ENCODE measurements around the gene EVI2A. TPM values are rescaled to one million over a fixed set of nuclear protein-coding genes. Genes with fewer than 3 reads are reported as not detected.
A peak's percentile ranks its signal among the peaks of the same experiment; 100 is the strongest.
"Not testable (repeated sequence)": the region's sequence is repeated elsewhere in the genome, so short reads cannot be mapped to it uniquely, and the experiment has no call there.

EVI2A gene
- total RNA-seq, 1 donor from 2014 or later = 7.5 TPM

DNA sequence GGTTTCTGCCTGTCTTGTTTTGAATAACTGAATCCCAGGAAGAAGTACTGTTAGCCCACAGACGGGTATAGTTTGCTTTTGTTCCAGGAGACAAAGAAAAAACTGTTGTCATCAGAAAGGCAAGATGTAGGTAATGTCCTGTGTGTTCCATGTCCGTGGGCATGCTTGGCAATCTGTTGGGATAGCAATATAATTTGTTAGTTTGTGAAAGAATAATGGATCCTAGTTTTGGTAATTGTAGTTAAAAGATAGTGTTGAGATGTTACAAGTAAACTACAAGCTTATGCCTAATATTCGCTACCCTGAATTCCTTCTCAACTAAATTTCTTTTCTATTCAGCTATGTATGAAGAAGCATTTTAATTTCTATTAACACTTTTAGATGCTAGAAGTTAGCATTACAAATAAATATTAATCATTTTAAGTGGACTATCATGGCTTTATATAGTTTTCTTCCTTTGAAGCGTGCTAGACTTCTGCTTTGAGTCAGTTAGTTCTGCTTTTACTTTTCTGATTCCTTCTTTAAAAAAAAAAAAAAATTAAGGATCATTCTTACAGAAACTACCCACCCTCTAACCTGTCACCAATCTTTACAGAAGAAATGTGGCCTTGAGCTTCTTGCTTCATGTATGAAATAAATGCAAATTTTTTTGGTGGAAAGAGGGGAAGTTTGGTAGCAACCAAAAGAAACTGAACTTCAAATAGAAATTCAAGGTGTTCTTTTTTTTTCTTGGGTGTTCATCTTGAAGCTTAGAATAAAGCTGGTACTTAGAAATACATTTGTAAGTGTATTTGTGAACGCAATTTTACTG lies 2.4 kb downstream of the EVI2A start:
- TF ChIP-seq, protein P1, sequence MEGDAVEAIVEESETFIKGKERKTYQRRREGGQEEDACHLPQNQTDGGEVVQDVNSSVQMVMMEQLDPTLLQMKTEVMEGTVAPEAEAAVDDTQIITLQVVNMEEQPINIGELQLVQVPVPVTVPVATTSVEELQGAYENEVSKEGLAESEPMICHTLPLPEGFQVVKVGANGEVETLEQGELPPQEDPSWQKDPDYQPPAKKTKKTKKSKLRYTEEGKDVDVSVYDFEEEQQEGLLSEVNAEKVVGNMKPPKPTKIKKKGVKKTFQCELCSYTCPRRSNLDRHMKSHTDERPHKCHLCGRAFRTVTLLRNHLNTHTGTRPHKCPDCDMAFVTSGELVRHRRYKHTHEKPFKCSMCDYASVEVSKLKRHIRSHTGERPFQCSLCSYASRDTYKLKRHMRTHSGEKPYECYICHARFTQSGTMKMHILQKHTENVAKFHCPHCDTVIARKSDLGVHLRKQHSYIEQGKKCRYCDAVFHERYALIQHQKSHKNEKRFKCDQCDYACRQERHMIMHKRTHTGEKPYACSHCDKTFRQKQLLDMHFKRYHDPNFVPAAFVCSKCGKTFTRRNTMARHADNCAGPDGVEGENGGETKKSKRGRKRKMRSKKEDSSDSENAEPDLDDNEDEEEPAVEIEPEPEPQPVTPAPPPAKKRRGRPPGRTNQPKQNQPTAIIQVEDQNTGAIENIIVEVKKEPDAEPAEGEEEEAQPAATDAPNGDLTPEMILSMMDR (IDR thresholded peaks at IDR 0.05) = no peak
- no peaks in the 10 kb centered on the region for H3K9me3 ChIP-seq
- H3K27ac ChIP-seq = peak overlapping the region; percentile 35 to 64
- H3K27me3 ChIP-seq = no peaks in the 10 kb centered on the region
- DNase-seq (ENCODE audit: low spot score in 2 of 2) = no peak
- no peaks in the 10 kb centered on the region for H3K4me1 ChIP-seq
- no peaks in the 10 kb centered on the region for H3K36me3 ChIP-seq
- intact Hi-C loops (cut with DNase I) = no loop called here
- peak overlapping the region in 1 of 2 donors; percentile 38 for H3K4me3 ChIP-seq

- TF ChIP-seq, protein P1 (IDR thresholded peaks at IDR 0.05) = no peak
- no peaks in the 10 kb centered on the region for H3K9me3 ChIP-seq
- H3K4me3 ChIP-seq = peak overlapping the region in 1 of 2 donors; percentile 38
- no peaks in the 10 kb centered on the region for H3K27me3 ChIP-seq
- peak overlapping the region; percentile 35 to 64 for H3K27ac ChIP-seq
- no peaks in the 10 kb centered on the region for H3K36me3 ChIP-seq
- intact Hi-C loops (cut with DNase I) = no loop called here
- DNase-seq (ENCODE audit: low spot score in 2 of 2) = peak in 1 of 2 donors; percentile 76
- no peaks in the 10 kb centered on the region for H3K4me1 ChIP-seq
Observed at GRCh38 chr17:31318298-31318801, 3.1 kb downstream of the EVI2A start.

GRCh38 chr17:31314782-31315100 lies 6.7 kb downstream of the EVI2A start:
- TF ChIP-seq, protein P1 (IDR thresholded peaks at IDR 0.05) = no peak
- no peaks in the 10 kb centered on the region for H3K36me3 ChIP-seq
- no peaks in the 10 kb centered on the region for H3K9me3 ChIP-seq
- intact Hi-C loops (cut with DNase I) = no loop called here
- no peaks in the 10 kb centered on the region for H3K4me1 ChIP-seq
- no peaks in the 10 kb centered on the region for H3K27me3 ChIP-seq
- DNase-seq (ENCODE audit: low spot score in 2 of 2) = no peak
- no peak overlapping the region for H3K4me3 ChIP-seq
- H3K27ac ChIP-seq = peak overlapping the region in 1 of 2 donors; percentile 45

GRCh38 chr17:31313982-31314781 lies 7.2 kb downstream of the EVI2A start, which contains the start of gene EVI2B:
Gene EVI2B, minus strand, starts transcription at chr17:31314054. Its CDS starts 8,445 bp downstream, at chr17:31305609.
- TF ChIP-seq, protein P1 (IDR thresholded peaks at IDR 0.05) = no peak
- no peaks in the 10 kb centered on the region for H3K9me3 ChIP-seq
- H3K4me3 ChIP-seq = peak within 1 kb of the TSS in 1 of 2 donors; percentile 47
- H3K4me1 ChIP-seq = no peaks in the 10 kb centered on the region
- no peaks in the 10 kb centered on the region for H3K36me3 ChIP-seq
- H3K27me3 ChIP-seq = no peaks in the 10 kb centered on the region
- H3K27ac ChIP-seq = peak within 1 kb of the TSS in 1 of 2 donors; percentile 45
- no peak for DNase-seq (ENCODE audit: low spot score in 2 of 2)
- intact Hi-C loops (cut with DNase I) = no loop called here

- intact Hi-C loops (cut with DNase I) = not testable (repeated sequence)
Observed at GRCh38 chr17:31312223-31312622, 9.2 kb downstream of the EVI2A start.

GRCh38 chr17:31311526-31311925 lies 9.9 kb downstream of the EVI2A start:
- intact Hi-C loops (cut with DNase I) = no loop called here
- peak overlapping the region in 1 of 2 donors; percentile 14 for H3K4me3 ChIP-seq

More at GRCh38 chr17:31312223-31312622, 9.2 kb downstream of the EVI2A start:
- H3K36me3 ChIP-seq; DNase-seq (ENCODE audit: low spot score in 2 of 2); H3K27ac ChIP-seq; H3K4me1 ChIP-seq; H3K27me3 ChIP-seq; H3K9me3 ChIP-seq: not testable (repeated sequence)
- H3K4me3 ChIP-seq = peak overlapping the region in 1 of 2 donors; percentile 14

More at GRCh38 chr17:31311526-31311925, 9.9 kb downstream of the EVI2A start:
- no peaks in the 10 kb centered on the region for H3K4me1 ChIP-seq
- no peaks in the 10 kb centered on the region for H3K36me3 ChIP-seq
- no peaks in the 10 kb centered on the region for H3K9me3 ChIP-seq
- TF ChIP-seq, protein P1 (IDR thresholded peaks at IDR 0.05) = no peak
- DNase-seq (ENCODE audit: low spot score in 2 of 2) = no peak
- H3K27ac ChIP-seq = no peak overlapping the region
- H3K27me3 ChIP-seq = no peaks in the 10 kb centered on the region

Measured in ascending aorta (tissue), 2 donors.